Measurements from ENCODE around the gene EMP2.

Gene EMP2

DNA sequence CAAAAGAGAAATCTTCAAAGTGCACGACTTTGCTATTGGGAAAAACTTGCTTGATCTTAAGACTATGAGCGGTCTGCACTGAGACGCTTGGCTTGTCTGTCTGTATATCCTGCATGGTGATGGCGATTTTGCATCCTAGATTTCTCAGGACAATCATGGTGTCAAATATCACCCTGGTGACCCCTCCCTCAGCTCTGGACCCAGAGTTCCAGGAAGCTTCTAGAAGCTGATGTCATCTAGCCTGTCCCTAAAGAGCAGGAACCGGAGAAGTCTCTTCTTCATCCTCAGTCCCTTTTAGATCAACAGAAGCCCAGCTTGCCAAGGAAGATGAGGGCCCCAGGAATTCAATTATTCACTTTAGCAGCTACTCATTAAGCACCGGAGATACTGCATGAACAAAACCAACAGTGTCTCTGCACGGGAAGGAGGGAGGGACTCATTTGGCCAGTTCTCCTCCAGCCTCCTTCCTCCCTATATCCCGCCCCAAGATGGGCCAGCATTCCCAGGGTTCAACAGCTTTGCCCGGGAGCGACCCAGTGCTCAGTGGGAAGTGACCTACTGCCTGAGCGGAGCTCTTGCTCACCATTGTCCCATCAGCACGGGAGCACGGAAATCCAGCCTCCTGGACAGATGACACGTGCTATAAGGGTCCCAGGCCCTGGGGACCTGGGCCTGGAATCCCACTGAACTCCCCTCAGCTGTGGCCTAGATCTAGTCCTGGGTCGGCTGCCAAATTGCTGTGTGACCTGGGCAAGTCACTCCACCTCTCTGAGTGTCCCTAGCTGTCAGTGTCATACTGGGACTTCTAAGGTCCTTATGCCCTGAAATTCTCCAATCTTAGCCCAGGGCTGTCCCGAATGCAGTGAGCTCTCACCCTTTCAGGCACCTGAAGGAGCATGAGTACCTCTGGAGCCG, 3.8 kb downstream of the EMP2 start:
- TF ChIP-seq ZNF8 (CRISPR knock-in tag; IDR thresholded peaks at IDR 0.05) = no peak
- no peak for TF ChIP-seq ISL1 (CRISPR knock-in tag; IDR thresholded peaks at IDR 0.05)
- no peak for TF ChIP-seq ZFP3 (CRISPR knock-in tag; IDR thresholded peaks at IDR 0.05)
- no peak for TF ChIP-seq ARNTL (CRISPR knock-in tag; IDR thresholded peaks at IDR 0.05; ENCODE audit: borderline replicate concordance, low read depth)
- no peak for TF ChIP-seq OSR1 (CRISPR knock-in tag; IDR thresholded peaks at IDR 0.05)
- TF ChIP-seq GLIS3 (CRISPR knock-in tag; IDR thresholded peaks at IDR 0.05) = no peak
- TF ChIP-seq, protein P1, sequence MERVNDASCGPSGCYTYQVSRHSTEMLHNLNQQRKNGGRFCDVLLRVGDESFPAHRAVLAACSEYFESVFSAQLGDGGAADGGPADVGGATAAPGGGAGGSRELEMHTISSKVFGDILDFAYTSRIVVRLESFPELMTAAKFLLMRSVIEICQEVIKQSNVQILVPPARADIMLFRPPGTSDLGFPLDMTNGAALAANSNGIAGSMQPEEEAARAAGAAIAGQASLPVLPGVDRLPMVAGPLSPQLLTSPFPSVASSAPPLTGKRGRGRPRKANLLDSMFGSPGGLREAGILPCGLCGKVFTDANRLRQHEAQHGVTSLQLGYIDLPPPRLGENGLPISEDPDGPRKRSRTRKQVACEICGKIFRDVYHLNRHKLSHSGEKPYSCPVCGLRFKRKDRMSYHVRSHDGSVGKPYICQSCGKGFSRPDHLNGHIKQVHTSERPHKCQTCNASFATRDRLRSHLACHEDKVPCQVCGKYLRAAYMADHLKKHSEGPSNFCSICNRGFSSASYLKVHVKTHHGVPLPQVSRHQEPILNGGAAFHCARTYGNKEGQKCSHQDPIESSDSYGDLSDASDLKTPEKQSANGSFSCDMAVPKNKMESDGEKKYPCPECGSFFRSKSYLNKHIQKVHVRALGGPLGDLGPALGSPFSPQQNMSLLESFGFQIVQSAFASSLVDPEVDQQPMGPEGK (CRISPR knock-in tag; IDR thresholded peaks at IDR 0.05; ENCODE audit: borderline replicate concordance) = no peak
- TF ChIP-seq, protein P2, sequence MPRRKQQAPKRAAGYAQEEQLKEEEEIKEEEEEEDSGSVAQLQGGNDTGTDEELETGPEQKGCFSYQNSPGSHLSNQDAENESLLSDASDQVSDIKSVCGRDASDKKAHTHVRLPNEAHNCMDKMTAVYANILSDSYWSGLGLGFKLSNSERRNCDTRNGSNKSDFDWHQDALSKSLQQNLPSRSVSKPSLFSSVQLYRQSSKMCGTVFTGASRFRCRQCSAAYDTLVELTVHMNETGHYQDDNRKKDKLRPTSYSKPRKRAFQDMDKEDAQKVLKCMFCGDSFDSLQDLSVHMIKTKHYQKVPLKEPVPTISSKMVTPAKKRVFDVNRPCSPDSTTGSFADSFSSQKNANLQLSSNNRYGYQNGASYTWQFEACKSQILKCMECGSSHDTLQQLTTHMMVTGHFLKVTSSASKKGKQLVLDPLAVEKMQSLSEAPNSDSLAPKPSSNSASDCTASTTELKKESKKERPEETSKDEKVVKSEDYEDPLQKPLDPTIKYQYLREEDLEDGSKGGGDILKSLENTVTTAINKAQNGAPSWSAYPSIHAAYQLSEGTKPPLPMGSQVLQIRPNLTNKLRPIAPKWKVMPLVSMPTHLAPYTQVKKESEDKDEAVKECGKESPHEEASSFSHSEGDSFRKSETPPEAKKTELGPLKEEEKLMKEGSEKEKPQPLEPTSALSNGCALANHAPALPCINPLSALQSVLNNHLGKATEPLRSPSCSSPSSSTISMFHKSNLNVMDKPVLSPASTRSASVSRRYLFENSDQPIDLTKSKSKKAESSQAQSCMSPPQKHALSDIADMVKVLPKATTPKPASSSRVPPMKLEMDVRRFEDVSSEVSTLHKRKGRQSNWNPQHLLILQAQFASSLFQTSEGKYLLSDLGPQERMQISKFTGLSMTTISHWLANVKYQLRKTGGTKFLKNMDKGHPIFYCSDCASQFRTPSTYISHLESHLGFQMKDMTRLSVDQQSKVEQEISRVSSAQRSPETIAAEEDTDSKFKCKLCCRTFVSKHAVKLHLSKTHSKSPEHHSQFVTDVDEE (CRISPR knock-in tag; IDR thresholded peaks at IDR 0.05) = no peak
- no peak for TF ChIP-seq ZC3H10 (CRISPR knock-in tag; IDR thresholded peaks at IDR 0.05)
- TF ChIP-seq, protein P3, sequence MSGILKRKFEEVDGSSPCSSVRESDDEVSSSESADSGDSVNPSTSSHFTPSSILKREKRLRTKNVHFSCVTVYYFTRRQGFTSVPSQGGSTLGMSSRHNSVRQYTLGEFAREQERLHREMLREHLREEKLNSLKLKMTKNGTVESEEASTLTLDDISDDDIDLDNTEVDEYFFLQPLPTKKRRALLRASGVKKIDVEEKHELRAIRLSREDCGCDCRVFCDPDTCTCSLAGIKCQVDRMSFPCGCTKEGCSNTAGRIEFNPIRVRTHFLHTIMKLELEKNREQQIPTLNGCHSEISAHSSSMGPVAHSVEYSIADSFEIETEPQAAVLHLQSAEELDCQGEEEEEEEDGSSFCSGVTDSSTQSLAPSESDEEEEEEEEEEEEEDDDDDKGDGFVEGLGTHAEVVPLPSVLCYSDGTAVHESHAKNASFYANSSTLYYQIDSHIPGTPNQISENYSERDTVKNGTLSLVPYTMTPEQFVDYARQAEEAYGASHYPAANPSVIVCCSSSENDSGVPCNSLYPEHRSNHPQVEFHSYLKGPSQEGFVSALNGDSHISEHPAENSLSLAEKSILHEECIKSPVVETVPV (CRISPR knock-in tag; IDR thresholded peaks at IDR 0.05) = no peak
- no peak for TF ChIP-seq TCF4 (CRISPR knock-in tag; IDR thresholded peaks at IDR 0.05; ENCODE audit: borderline replicate concordance)
- TF ChIP-seq, protein P4, sequence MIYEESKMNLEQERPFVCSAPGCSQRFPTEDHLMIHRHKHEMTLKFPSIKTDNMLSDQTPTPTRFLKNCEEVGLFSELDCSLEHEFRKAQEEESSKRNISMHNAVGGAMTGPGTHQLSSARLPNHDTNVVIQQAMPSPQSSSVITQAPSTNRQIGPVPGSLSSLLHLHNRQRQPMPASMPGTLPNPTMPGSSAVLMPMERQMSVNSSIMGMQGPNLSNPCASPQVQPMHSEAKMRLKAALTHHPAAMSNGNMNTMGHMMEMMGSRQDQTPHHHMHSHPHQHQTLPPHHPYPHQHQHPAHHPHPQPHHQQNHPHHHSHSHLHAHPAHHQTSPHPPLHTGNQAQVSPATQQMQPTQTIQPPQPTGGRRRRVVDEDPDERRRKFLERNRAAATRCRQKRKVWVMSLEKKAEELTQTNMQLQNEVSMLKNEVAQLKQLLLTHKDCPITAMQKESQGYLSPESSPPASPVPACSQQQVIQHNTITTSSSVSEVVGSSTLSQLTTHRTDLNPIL (CRISPR knock-in tag; IDR thresholded peaks at IDR 0.05; ENCODE audit: low read depth) = no peak
- TF ChIP-seq CSDC2 (CRISPR knock-in tag; IDR thresholded peaks at IDR 0.05) = no peak
- TF ChIP-seq ESRRG (CRISPR knock-in tag; IDR thresholded peaks at IDR 0.05) = no peak
- no peak for ATAC-seq

DNA sequence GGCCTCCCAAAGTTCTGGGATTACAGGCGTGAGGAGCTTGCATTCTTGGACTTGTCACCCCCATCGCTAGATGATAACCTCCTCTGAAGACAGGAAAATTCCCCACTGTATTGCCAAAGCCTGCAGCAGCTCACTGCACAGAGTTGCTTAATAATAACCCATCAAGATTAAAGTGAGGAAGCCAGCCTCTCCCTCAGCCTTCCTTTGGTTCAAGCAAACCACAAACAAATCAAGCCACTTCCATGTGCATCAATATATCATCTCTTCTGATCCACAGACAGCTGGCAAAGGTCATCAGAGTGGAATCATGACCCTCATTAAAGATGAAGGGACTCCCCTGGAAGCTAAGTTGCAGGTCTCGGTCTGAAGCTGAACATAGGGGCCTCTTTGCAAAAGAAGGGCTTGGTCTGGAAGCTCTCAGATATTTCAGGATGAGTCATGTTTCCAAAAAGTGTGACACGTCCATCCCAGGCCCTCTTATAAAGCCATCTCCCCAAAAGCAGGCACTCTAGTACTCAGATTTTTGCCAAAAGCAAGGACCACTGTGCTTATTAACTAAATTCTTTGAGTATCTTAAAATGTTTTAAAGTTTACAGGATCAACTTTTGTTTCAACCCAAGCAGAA, 4.8 kb downstream of the EMP2 start:
- TF ChIP-seq, protein P5, sequence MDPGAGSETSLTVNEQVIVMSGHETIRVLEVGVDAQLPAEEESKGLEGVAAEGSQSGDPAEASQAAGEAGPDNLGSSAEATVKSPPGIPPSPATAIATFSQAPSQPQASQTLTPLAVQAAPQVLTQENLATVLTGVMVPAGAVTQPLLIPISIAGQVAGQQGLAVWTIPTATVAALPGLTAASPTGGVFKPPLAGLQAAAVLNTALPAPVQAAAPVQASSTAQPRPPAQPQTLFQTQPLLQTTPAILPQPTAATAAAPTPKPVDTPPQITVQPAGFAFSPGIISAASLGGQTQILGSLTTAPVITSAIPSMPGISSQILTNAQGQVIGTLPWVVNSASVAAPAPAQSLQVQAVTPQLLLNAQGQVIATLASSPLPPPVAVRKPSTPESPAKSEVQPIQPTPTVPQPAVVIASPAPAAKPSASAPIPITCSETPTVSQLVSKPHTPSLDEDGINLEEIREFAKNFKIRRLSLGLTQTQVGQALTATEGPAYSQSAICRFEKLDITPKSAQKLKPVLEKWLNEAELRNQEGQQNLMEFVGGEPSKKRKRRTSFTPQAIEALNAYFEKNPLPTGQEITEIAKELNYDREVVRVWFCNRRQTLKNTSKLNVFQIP (CRISPR knock-in tag; IDR thresholded peaks at IDR 0.05; ENCODE audit: borderline replicate concordance, low read depth) = no peak
- no peak for TF ChIP-seq BACH2 (CRISPR knock-in tag; IDR thresholded peaks at IDR 0.05; ENCODE audit: borderline replicate concordance)
- TF ChIP-seq ZNF70 (CRISPR knock-in tag; IDR thresholded peaks at IDR 0.05) = no peak
- TF ChIP-seq ESRRG (CRISPR knock-in tag; IDR thresholded peaks at IDR 0.05) = no peak
- TF ChIP-seq TOX (CRISPR knock-in tag; IDR thresholded peaks at IDR 0.05; ENCODE audit: borderline replicate concordance) = no peak
- TF ChIP-seq ZFP30 (CRISPR knock-in tag; IDR thresholded peaks at IDR 0.05) = no peak
- no peak for TF ChIP-seq ZC3H10 (CRISPR knock-in tag; IDR thresholded peaks at IDR 0.05)
- TF ChIP-seq ARNTL (CRISPR knock-in tag; IDR thresholded peaks at IDR 0.05; ENCODE audit: borderline replicate concordance, low read depth) = no peak
- TF ChIP-seq ZNF8 (CRISPR knock-in tag; IDR thresholded peaks at IDR 0.05) = no peak
- no peak for TF ChIP-seq TCF4 (CRISPR knock-in tag; IDR thresholded peaks at IDR 0.05; ENCODE audit: borderline replicate concordance)
- no peak for TF ChIP-seq OSR1 (CRISPR knock-in tag; IDR thresholded peaks at IDR 0.05)
- TF ChIP-seq CSDC2 (CRISPR knock-in tag; IDR thresholded peaks at IDR 0.05) = no peak
- no peak for TF ChIP-seq GLIS3 (CRISPR knock-in tag; IDR thresholded peaks at IDR 0.05)
- TF ChIP-seq RARB (CRISPR knock-in tag; IDR thresholded peaks at IDR 0.05) = no peak
- no peak for TF ChIP-seq SNAI2 (CRISPR knock-in tag; IDR thresholded peaks at IDR 0.05)
- TF ChIP-seq PPARA (CRISPR knock-in tag; IDR thresholded peaks at IDR 0.05; ENCODE audit: borderline replicate concordance) = no peak
- ATAC-seq = no peak

All from SK-N-SH treated with all-trans-retinoic acid at 6 μM for 48 hours (cell line).